GM18505 (cell line): ENCODE results near the gene RIBC1.
"Not testable (repeated sequence)": the region's sequence is repeated elsewhere in the genome, so short reads cannot be mapped to it uniquely, and the experiment has no call there.

Experiments used
- ATAC-seq: cut with Tn5 transposase; IDR thresholded peaks from one replicate; pipeline ENCODE4 v1.9.1; 2021; ENCODE audit not compliant: unreplicated experiment
- POLR2A ChIP-seq: IDR thresholded peaks from 4 replicates; pipeline ENCODE4 v1.6.1; 2011; ENCODE audit warnings: borderline replicate concordance; ENCODE audit not compliant: insufficient read depth, insufficient read length; ENCODE audit errors: extremely low read depth

RIBC1 gene

GRCh38 chrX:53441531-53442321 lies 19.1 kb downstream of the RIBC1 start:
- peak; percentile 48 for ATAC-seq
- peak; percentile 29 for TF ChIP-seq POLR2A

GRCh38 chrX:53442322-53442631 lies 19.6 kb downstream of the RIBC1 start:
- no peak for TF ChIP-seq POLR2A
- no peak for ATAC-seq

- ATAC-seq = no peak
- no peak for TF ChIP-seq POLR2A
These were observed 23.3 kb downstream of the RIBC1 start for GRCh38 chrX:53445977-53446376.

- no peak for ATAC-seq
- TF ChIP-seq POLR2A = no peak
These were observed 24.8 kb downstream of the RIBC1 start for GRCh38 chrX:53447441-53447840.

GRCh38 chrX:53449632-53450031 lies 27.0 kb downstream of the RIBC1 start:
- TF ChIP-seq POLR2A = no peak
- no peak for ATAC-seq

- no peak for ATAC-seq
- TF ChIP-seq POLR2A = no peak
These were observed 30.1 kb downstream of the RIBC1 start for GRCh38 chrX:53452812-53453211.

GRCh38 chrX:53456254-53456653 lies 33.6 kb downstream of the RIBC1 start:
- ATAC-seq = no peak
- TF ChIP-seq POLR2A = no peak

GRCh38 chrX:53458082-53458481 lies 35.4 kb downstream of the RIBC1 start:
- TF ChIP-seq POLR2A = no peak
- ATAC-seq = no peak

- ATAC-seq = not testable (repeated sequence)
These were observed 46.0 kb downstream of the RIBC1 start for GRCh38 chrX:53468659-53469058.

GRCh38 chrX:53471346-53471745 lies 48.7 kb downstream of the RIBC1 start:
- no peak for ATAC-seq
- TF ChIP-seq POLR2A = no peak

- ATAC-seq = no peak
- TF ChIP-seq POLR2A = no peak
These were observed 52.0 kb downstream of the RIBC1 start for GRCh38 chrX:53474707-53475106.

- no peak for ATAC-seq
- TF ChIP-seq POLR2A = no peak
These were observed 53.7 kb downstream of the RIBC1 start for GRCh38 chrX:53476371-53476770.

- TF ChIP-seq POLR2A = no peak
- no peak for ATAC-seq
These were observed 56.6 kb downstream of the RIBC1 start for GRCh38 chrX:53479301-53479700.
